ENCODE measurements around the gene PRSS36.

The PRSS36 gene

DNA sequence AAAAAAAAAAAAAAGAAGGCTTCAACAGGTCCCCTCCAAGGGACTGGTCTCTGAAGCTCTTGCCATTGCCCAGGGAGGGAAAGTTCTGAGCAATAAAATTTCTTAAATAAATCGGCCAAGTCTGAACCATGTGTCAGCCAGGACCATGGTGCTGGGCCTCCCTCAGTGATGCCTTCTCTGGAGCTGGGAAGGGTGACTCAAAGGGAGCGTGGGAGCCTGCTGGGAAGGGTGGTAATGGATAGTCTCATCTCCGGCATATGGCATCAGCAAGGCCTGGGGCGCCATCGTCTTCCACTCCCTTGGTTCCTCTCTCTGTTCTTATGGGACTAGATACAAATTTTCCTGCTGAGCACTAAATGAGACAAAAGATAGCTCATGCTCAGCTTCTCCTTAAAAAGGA lies 57.5 kb downstream of the PRSS36 start:
- H3K79me2 ChIP-seq = no peaks in the 10 kb centered on the region
- H3K4me3 ChIP-seq (ENCODE audit: low read depth, low read length) = no peak overlapping the region
- TF ChIP-seq, protein P1, sequence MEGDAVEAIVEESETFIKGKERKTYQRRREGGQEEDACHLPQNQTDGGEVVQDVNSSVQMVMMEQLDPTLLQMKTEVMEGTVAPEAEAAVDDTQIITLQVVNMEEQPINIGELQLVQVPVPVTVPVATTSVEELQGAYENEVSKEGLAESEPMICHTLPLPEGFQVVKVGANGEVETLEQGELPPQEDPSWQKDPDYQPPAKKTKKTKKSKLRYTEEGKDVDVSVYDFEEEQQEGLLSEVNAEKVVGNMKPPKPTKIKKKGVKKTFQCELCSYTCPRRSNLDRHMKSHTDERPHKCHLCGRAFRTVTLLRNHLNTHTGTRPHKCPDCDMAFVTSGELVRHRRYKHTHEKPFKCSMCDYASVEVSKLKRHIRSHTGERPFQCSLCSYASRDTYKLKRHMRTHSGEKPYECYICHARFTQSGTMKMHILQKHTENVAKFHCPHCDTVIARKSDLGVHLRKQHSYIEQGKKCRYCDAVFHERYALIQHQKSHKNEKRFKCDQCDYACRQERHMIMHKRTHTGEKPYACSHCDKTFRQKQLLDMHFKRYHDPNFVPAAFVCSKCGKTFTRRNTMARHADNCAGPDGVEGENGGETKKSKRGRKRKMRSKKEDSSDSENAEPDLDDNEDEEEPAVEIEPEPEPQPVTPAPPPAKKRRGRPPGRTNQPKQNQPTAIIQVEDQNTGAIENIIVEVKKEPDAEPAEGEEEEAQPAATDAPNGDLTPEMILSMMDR (IDR thresholded peaks at IDR 0.05) = no peak
- H3K9ac ChIP-seq = no peak overlapping the region
- H3K9me3 ChIP-seq (ENCODE audit: control insufficient read depth, low read length) = no peaks in the 10 kb centered on the region
- H3K27ac ChIP-seq = no peak overlapping the region
- H3K27me3 ChIP-seq (ENCODE audit: control insufficient read depth, insufficient read depth, low read length) = no peaks in the 10 kb centered on the region
- no peaks in the 10 kb centered on the region for H3K36me3 ChIP-seq (ENCODE audit: control insufficient read depth, insufficient read depth, low read length)
- no peak overlapping the region for H2AFZ ChIP-seq
- H3K4me1 ChIP-seq = no peaks in the 10 kb centered on the region
- no peak overlapping the region for H3K4me2 ChIP-seq (ENCODE audit: low read length)

DNA sequence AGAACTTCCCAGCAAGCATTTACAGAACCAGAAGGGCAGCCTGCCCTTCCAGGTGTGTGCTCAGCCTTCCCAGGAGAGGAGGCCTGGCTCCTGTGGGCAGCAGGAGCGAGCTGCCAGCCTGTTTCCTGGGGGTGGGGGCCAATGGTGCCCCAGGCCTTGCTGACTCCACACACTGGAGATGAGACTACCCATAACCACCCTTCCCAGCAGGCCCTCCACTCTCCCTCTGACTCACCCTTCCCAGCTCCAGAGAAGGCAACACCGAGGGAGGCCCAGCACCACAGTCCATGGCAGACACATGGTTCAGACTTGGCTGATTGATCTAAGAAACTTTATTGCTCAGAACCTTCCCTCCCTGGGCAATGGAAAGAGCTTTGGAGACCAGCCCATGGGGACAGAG lies 59.3 kb downstream of the PRSS36 start:
- H2AFZ ChIP-seq = no peak overlapping the region
- no peaks in the 10 kb centered on the region for H3K4me1 ChIP-seq
- no peaks in the 10 kb centered on the region for H3K36me3 ChIP-seq (ENCODE audit: control insufficient read depth, insufficient read depth, low read length)
- H3K4me2 ChIP-seq (ENCODE audit: low read length) = no peak overlapping the region
- H3K27me3 ChIP-seq (ENCODE audit: control insufficient read depth, insufficient read depth, low read length) = no peaks in the 10 kb centered on the region
- TF ChIP-seq, protein P1 (IDR thresholded peaks at IDR 0.05) = no peak
- H3K9me3 ChIP-seq (ENCODE audit: control insufficient read depth, low read length) = no peaks in the 10 kb centered on the region
- no peak overlapping the region for H3K27ac ChIP-seq
- H3K79me2 ChIP-seq = no peaks in the 10 kb centered on the region
- no peak overlapping the region for H3K9ac ChIP-seq
- H3K4me3 ChIP-seq (ENCODE audit: low read depth, low read length) = no peak overlapping the region

DNA sequence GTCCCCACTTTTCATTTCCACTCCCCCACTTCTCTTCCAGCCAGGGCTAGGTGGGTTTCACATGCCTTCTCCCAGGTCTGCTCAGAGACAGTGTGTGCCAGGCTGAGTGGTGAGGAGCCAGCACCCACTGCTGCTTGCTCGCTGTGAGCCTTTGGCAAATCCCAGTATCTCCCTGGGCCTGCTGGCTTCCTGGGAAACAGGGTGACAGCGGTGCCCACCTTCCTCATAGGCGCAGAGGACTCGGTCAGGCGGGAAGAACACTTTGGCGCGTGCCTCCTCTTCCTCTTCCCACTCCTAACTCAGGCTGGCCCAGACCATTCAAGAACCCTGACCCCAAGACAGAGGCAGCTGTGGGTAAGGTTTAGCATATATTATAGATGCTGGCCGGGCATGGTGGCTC lies 60.7 kb downstream of the PRSS36 start:
- TF ChIP-seq, protein P1 (IDR thresholded peaks at IDR 0.05) = no peak
- H3K79me2 ChIP-seq = no peaks in the 10 kb centered on the region
- H3K4me1 ChIP-seq = no peaks in the 10 kb centered on the region
- H3K4me3 ChIP-seq (ENCODE audit: low read depth, low read length) = no peak overlapping the region
- no peaks in the 10 kb centered on the region for H3K27me3 ChIP-seq (ENCODE audit: control insufficient read depth, insufficient read depth, low read length)
- H3K4me2 ChIP-seq (ENCODE audit: low read length) = no peak overlapping the region
- no peak overlapping the region for H3K9ac ChIP-seq
- H2AFZ ChIP-seq = no peak overlapping the region
- H3K36me3 ChIP-seq (ENCODE audit: control insufficient read depth, insufficient read depth, low read length) = no peaks in the 10 kb centered on the region
- no peaks in the 10 kb centered on the region for H3K9me3 ChIP-seq (ENCODE audit: control insufficient read depth, low read length)
- H3K27ac ChIP-seq = no peak overlapping the region

Data from parathyroid adenoma (tissue), 2 donors.